SK-N-SH (cell line): ENCODE results near the gene AP2A2. TPM values are rescaled to one million over a fixed set of nuclear protein-coding genes. Genes with fewer than 3 reads are reported as not detected.

Source experiments
- CTCF ChIA-PET: fragments of 300-600, 350-600 bp; formaldehyde crosslinking; extraction: SDS; loops from one replicate; lab custom pipeline; 2021; lab: Yijun Ruan, JAX
- POLR2A ChIA-PET: fragments of 350-600 bp; sonication (Branson Sonifier 250); formaldehyde crosslinking; extraction: SDS; loops from one replicate; lab custom pipeline; 2020; ENCODE audit warnings: antibody characterized with exemption, inconsistent platforms; lab: Yijun Ruan, JAX
- DNase-seq: peaks from one replicate; pipeline ENCODE4 v3.0.0; 2012
- H2AFZ ChIP-seq: fragments of 200-600 bp; sonication (generic); 2 replicates; pipeline ENCODE4 v1.8.1; 2016; ENCODE audit warnings: antibody characterized with exemption, mild to moderate bottlenecking, low read depth
- H3F3A ChIP-seq: fragments of 200-600 bp; sonication (generic); replicated peaks from 2 replicates; pipeline ENCODE3; 2016; ENCODE audit warnings: antibody characterized with exemption, mild to moderate bottlenecking; ENCODE audit not compliant: insufficient read depth
- H3K27ac ChIP-seq, 2 experiments: fragments of 200-500 bp in 1 of 2; fragments of 200-600 bp in 1 of 2; sonication (Bioruptor generic) in 1 of 2; sonication (generic), shearing (Covaris generic) in 1 of 2; 2 replicates each; pipeline versions ENCODE4 v1.5.1 to v1.6.1; 2014 to 2016; ENCODE audit warnings: low read depth in 2 of 2, inconsistent platforms in 1 of 2, low read length in 1 of 2, mild to moderate bottlenecking in 1 of 2, mixed read lengths in 1 of 2
- H3K27me3 ChIP-seq: fragments of 200-600 bp; sonication (generic), shearing (Covaris generic); 2 replicates; pipeline ENCODE4 v1.6.1; 2016; ENCODE audit warnings: mixed run types; ENCODE audit not compliant: insufficient read depth
- H3K36me3 ChIP-seq, 2 experiments: fragments of 200-500 bp in 1 of 2; fragments of 200-600 bp in 1 of 2; sonication (Bioruptor generic) in 1 of 2; sonication (generic) in 1 of 2; replicated peaks in 1 of 2; 2 replicates each; pipeline versions ENCODE3 to v1.5.1; 2014 to 2016; ENCODE audit warnings: low read length in 1 of 2, mild to moderate bottlenecking in 1 of 2; ENCODE audit not compliant: insufficient read depth in 2 of 2, control insufficient read depth in 1 of 2
- H3K4me1 ChIP-seq, 2 experiments: fragments of 200-500 bp in 1 of 2; fragments of 200-600 bp in 1 of 2; sonication (Bioruptor generic) in 1 of 2; sonication (generic), shearing (Covaris generic) in 1 of 2; 2 replicates each; pipeline versions ENCODE4 v1.5.1 to v1.6.1; 2014 to 2016; ENCODE audit warnings: low read depth in 1 of 2, low read length in 1 of 2, mixed run types in 1 of 2; ENCODE audit not compliant: insufficient read depth in 2 of 2, control insufficient read depth in 1 of 2
- H3K4me2 ChIP-seq: fragments of 200-600 bp; sonication (generic), shearing (Covaris generic); 2 replicates; pipeline ENCODE4 v1.6.1; 2017; ENCODE audit warnings: mixed run types
- H3K4me3 ChIP-seq, 2 experiments: fragments of 200-500 bp in 1 of 2; fragments of 200-600 bp in 1 of 2; sonication (Bioruptor generic) in 1 of 2; sonication (generic), shearing (Covaris generic) in 1 of 2; 2 replicates each; pipeline versions ENCODE4 v1.5.1 to v1.8.1; 2014 to 2016; ENCODE audit warnings: low read depth in 2 of 2, inconsistent platforms in 1 of 2, low read length in 1 of 2, mild to moderate bottlenecking in 1 of 2, mixed read lengths in 1 of 2, moderate library complexity in 1 of 2
- H3K79me2 ChIP-seq: fragments of 200-600 bp; sonication (generic); 2 replicates; pipeline ENCODE4 v1.8.1; 2017; ENCODE audit warnings: mild to moderate bottlenecking; ENCODE audit not compliant: insufficient read depth
- H3K9ac ChIP-seq: fragments of 200-600 bp; sonication (generic); 2 replicates; pipeline ENCODE4 v1.6.1; 2017; ENCODE audit warnings: mixed run types
- H3K9me2 ChIP-seq: fragments of 200-600 bp; sonication (generic); 2 replicates; pipeline ENCODE4 v1.6.1; 2017; ENCODE audit warnings: mixed run types
- H3K9me3 ChIP-seq: fragments of 200-600 bp; sonication (generic); 2 replicates; pipeline ENCODE4 v1.6.1; 2017; ENCODE audit warnings: mixed run types, mild to moderate bottlenecking, moderate library complexity
- H4K20me1 ChIP-seq: fragments of 200-600 bp; sonication (generic); 2 replicates; pipeline ENCODE4 v1.6.1; 2017; ENCODE audit warnings: mild to moderate bottlenecking, mixed run types; ENCODE audit not compliant: insufficient read depth
- CTCF ChIP-seq: fragments of 200-600 bp; sonication (generic); IDR thresholded peaks from 2 replicates; pipeline ENCODE4 v1.6.1; 2017; ENCODE audit warnings: antibody characterized with exemption, mild to moderate bottlenecking, moderate library complexity
- EP300 ChIP-seq, 2 experiments: IDR thresholded peaks; 2 replicates each; pipeline versions ENCODE4 v1.4.0 to v1.6.1; 2012; ENCODE audit warnings: borderline replicate concordance in 1 of 2, low read depth in 1 of 2, low read length in 1 of 2
- EZH2phosphoT487 ChIP-seq: fragments of 200-600 bp; sonication (generic); IDR thresholded peaks from 2 replicates; pipeline ENCODE4 v1.6.1; 2017; ENCODE audit warnings: low read depth, mixed run types, mild to moderate bottlenecking, antibody characterized with exemption, moderate library complexity, borderline replicate concordance
- FOXM1 ChIP-seq: IDR thresholded peaks from 2 replicates; pipeline ENCODE4 v1.4.0; 2012; ENCODE audit warnings: low read depth, mild to moderate bottlenecking
- MAX ChIP-seq: IDR thresholded peaks from 2 replicates; pipeline ENCODE4 v1.4.0; 2012; ENCODE audit warnings: low read depth
- NFIC ChIP-seq: IDR thresholded peaks from 2 replicates; pipeline ENCODE4 v1.4.0; 2012; ENCODE audit warnings: borderline replicate concordance
- NRF1 ChIP-seq: IDR thresholded peaks from 2 replicates; pipeline ENCODE4 v1.6.1; 2012; ENCODE audit warnings: low read depth, mild to moderate bottlenecking, low read length
- PBX3 ChIP-seq: IDR thresholded peaks from 2 replicates; pipeline ENCODE4; 2012
- RAD21 ChIP-seq: IDR thresholded peaks from 2 replicates; pipeline ENCODE4 v1.6.1; 2012; ENCODE audit warnings: mild to moderate bottlenecking, low read length
- RCOR1 ChIP-seq: fragments of 150-350 bp; IDR thresholded peaks from 2 replicates; pipeline ENCODE4 v1.6.1; 2017; ENCODE audit warnings: antibody characterized with exemption, low read length
- TAF1 ChIP-seq: IDR thresholded peaks from 2 replicates; pipeline ENCODE4 v1.6.1; 2012; ENCODE audit warnings: low read depth, mild to moderate bottlenecking, low read length, moderate library complexity, borderline replicate concordance
- TCF12 ChIP-seq: IDR thresholded peaks from 2 replicates; pipeline ENCODE4 v1.4.0; 2012
- USF1 ChIP-seq: IDR thresholded peaks from 2 replicates; pipeline ENCODE4 v1.4.0; 2012; ENCODE audit warnings: low read depth, borderline replicate concordance
- ZBTB33 ChIP-seq: IDR thresholded peaks from 2 replicates; pipeline ENCODE4 v1.4.0; 2012; ENCODE audit warnings: low read depth, borderline replicate concordance
- WGBS: methylation state at CpG from one replicate; pipeline ENCODE4 v1.1.6; 2017; ENCODE audit warnings: low lambda C conversion rate; 5-methylcytosine and 5-hydroxymethylcytosine counted together
- polyA plus RNA-seq, 3 experiments: library from polyadenylated mRNA; depleted of rRNA; stranded (reverse); fragments of >200 nt; gene quantifications; 2 replicates each; pipeline ENCODE4 v1.2.3, GENCODE V29; 2012

AP2A2 gene
- polyA plus RNA-seq, 1 of the 3 experiments (the other 2 are of a cell fraction): 42.7 TPM

- Histone ChIP-seq H2AFZ (no peak overlapping the region), H3K79me2 (no peaks in the 10 kb centered on the region), H4K20me1 (no peaks in the 10 kb centered on the region), H3K27me3 (no peaks in the 10 kb centered on the region), H3K36me3 (no peaks in the 10 kb centered on the region), H3K4me1 (peaks cover 0 to 7% of the 10 kb centered on the region in 2 experiments; a peak in 1 of 4 replicates), H3K9me2 (no peaks in the 10 kb centered on the region), H3K27ac (no peak overlapping the region), H3K4me3 (no peak overlapping the region), H3F3A (no peaks in the 10 kb centered on the region), H3K9ac (no peak overlapping the region), H3K9me3 (no peaks in the 10 kb centered on the region), H3K4me2 (no peak overlapping the region)
- POLR2A ChIA-PET: no interaction called here
- 67% methylated on average over 3 of the region's 10 CpGs for WGBS
- CTCF ChIA-PET: interaction anchor here (3.5 kb wide), 1 partner anchor 12 kb away, joined by 22 read pairs; no protein-coding TSS in a partner anchor
- TF ChIP-seq ZBTB33 (no peak), EP300 (IDR thresholded peaks at IDR 0.05; ENCODE audit: borderline replicate concordance in 1 of 2, low read depth in 1 of 2, low read length in 1 of 2) (no peak), RCOR1 (no peak), TCF12 (no peak), NFIC (no peak), FOXM1 (no peak), CTCF (no peak), RAD21 (no peak), MAX (no peak), PBX3 (no peak), USF1 (no peak), EZH2phosphoT487 (no peak), TAF1 (no peak), NRF1 (no peak)
- no peak for DNase-seq
Measured at GRCh38 chr11:1038361-1038760, 112.7 kb downstream of the AP2A2 start.
